Spleen (tissue), 13 donors: ENCODE results near the gene NUCB2. TPM values are rescaled to one million over a fixed set of nuclear protein-coding genes. Genes with fewer than 3 reads are reported as not detected.
A peak's percentile ranks its signal among the peaks of the same experiment; 100 is the strongest.
"Not testable (repeated sequence)": the region's sequence is repeated elsewhere in the genome, so short reads cannot be mapped to it uniquely, and the experiment has no call there.

Source experiments
- DNase-seq: peaks from one replicate; pipeline ENCODE4 v3.0.0-alpha.2; 2020
- H3K27ac ChIP-seq, 8 donors: fragments of 200-600 bp; sonication (generic) in 7 of 8; 1 replicate in 4 of 8; 2 replicates in 4 of 8; pipeline versions ENCODE4 v1.5.0 to v1.8.0; 2016 to 2021; ENCODE audit warnings: inconsistent platforms in 4 of 8, mild to moderate bottlenecking in 4 of 8, moderate library complexity in 1 of 8
- H3K27me3 ChIP-seq, 7 donors: fragments of 200-600 bp; sonication (generic) in 6 of 7; replicated peaks in 1 of 7; 1 replicate in 4 of 7; 2 replicates in 3 of 7; pipeline versions ENCODE4 v1.5.0 to v1.8.0; 2016 to 2021; ENCODE audit warnings: inconsistent platforms in 3 of 7, mild to moderate bottlenecking in 1 of 7
- H3K36me3 ChIP-seq, 6 donors: fragments of 200-600 bp; sonication (generic) in 5 of 6; 1 replicate in 4 of 6; 2 replicates in 2 of 6; pipeline versions ENCODE4 v1.5.0 to v1.8.0; 2016 to 2021; ENCODE audit warnings: inconsistent platforms in 2 of 6
- H3K4me1 ChIP-seq, 6 donors: fragments of 200-600 bp; sonication (generic) in 5 of 6; 1 replicate in 3 of 6; 2 replicates in 3 of 6; pipeline versions ENCODE4 v1.5.0 to v1.8.0; 2016 to 2021; ENCODE audit warnings: inconsistent platforms in 3 of 6
- H3K4me3 ChIP-seq, 8 donors: fragments of 200-600 bp; sonication (generic) in 7 of 8; 1 replicate in 4 of 8; 2 replicates in 4 of 8; pipeline versions ENCODE4 v1.5.0 to v1.8.0; 2016 to 2021; ENCODE audit warnings: inconsistent platforms in 4 of 8, mild to moderate bottlenecking in 4 of 8, moderate library complexity in 2 of 8
- H3K9me3 ChIP-seq, 8 donors: fragments of 200-600 bp; sonication (generic) in 7 of 8; 1 replicate in 4 of 8; 2 replicates in 4 of 8; pipeline versions ENCODE4 v1.5.0 to v1.8.0; 2016 to 2021; ENCODE audit warnings: inconsistent platforms in 4 of 8
- CTCF ChIP-seq, 11 experiments: fragments of 200-600 bp in 7 of 11; fragments of 450-650 bp in 4 of 11; sonication (generic) in 4 of 11; IDR thresholded peaks in 8 of 11; conservative IDR thresholded peaks in 3 of 11; 1 replicate in 7 of 11; 2 replicates in 4 of 11; pipeline versions ENCODE4 v1.4.0 to v1.8.0; 2016 to 2021; ENCODE audit warnings: antibody characterized with exemption in 11 of 11, inconsistent platforms in 4 of 11, mild to moderate bottlenecking in 1 of 11
- POLR2A ChIP-seq, 3 donors: fragments of 450-650 bp; IDR thresholded peaks; one replicate each; pipeline ENCODE4 v1.5.1; 2017; ENCODE audit warnings: antibody characterized with exemption in 3 of 3, mild to moderate bottlenecking in 1 of 3
- POLR2AphosphoS5 ChIP-seq, 3 donors: sonication (generic); formaldehyde crosslinking; IDR thresholded peaks; one replicate each; pipeline ENCODE4 v1.5.1; 2017; ENCODE audit warnings: antibody characterized with exemption in 3 of 3
- WGBS, 5 donors: extraction: QIAGEN DNeasy Blood & Tissue Kit in 3 of 5; methylation state at CpG; one replicate each; pipeline versions ENCODE4 v1.1.5 to v1.1.7; 2013 to 2018; 5-methylcytosine and 5-hydroxymethylcytosine counted together
- intact Hi-C: fragments of 100-400 bp; cut with DNase I; formaldehyde crosslinking; loops from one replicate; pipeline ENCODE4 v1.15.0; 2023; ENCODE audit warnings: low total_unique reads
- long read RNA-seq, 2 donors: transcript quantifications; one replicate each; lab custom pipeline, GENCODE V29; 2026
- polyA plus RNA-seq, 3 donors: library from polyadenylated mRNA; stranded (reverse); fragments of 200-250 nt; gene quantifications; one replicate each; pipeline ENCODE4 v1.2.1, GENCODE V29; 2013
- total RNA-seq, 7 donors: library from RNA; depleted of rRNA in 3 of 7; stranded (reverse); fragments of >200 nt in 3 of 7; fragmentation: NEBNext Ultra II Directional in 4 of 7; extraction: Animal tissue kit (Norgen Biotek cat#: 25700) in 4 of 7; gene quantifications; one replicate each; pipeline versions ENCODE4 v1.1.0 to v1.2.1, GENCODE V29; 2016 to 2021
- donor health status: healthy with polysubstance abuse.
- donor health status: DM: no; HTN: no; CAD: no; lungs with moderate emphysema.
- donor health status: DM: no; HTN: no; CAD: no.
- donor health status: Bipolar disorder and iron deficiency.
- donor health status: healthy.
- donor health status: DM: no; HTN: no; CAD: no.
- donor health status: DM: yes; HTN: yes; CAD: no.

The NUCB2 gene
- total RNA-seq (10 to 100 TPM; 39.2 to 60.2 (median 51.9) TPM), polyA plus RNA-seq (10 to 100 TPM; 15.6 to 33.1 (median 20.9) TPM)
- long read RNA-seq, donor 1, transcript NUCB2-208 (14 exons, 2,274 nt): major isoform, 10 of 39 reads
- long read RNA-seq, donor 1, partial matches to known transcripts: 27 of 39 reads
- long read RNA-seq, donor 1, other reads (novel, unspliced or antisense): 0 of 39 reads
- long read RNA-seq, donor 2, partial matches to known transcripts: 45 of 51 reads
- long read RNA-seq, donor 2, other reads (novel, unspliced or antisense): 0 of 51 reads

DNA sequence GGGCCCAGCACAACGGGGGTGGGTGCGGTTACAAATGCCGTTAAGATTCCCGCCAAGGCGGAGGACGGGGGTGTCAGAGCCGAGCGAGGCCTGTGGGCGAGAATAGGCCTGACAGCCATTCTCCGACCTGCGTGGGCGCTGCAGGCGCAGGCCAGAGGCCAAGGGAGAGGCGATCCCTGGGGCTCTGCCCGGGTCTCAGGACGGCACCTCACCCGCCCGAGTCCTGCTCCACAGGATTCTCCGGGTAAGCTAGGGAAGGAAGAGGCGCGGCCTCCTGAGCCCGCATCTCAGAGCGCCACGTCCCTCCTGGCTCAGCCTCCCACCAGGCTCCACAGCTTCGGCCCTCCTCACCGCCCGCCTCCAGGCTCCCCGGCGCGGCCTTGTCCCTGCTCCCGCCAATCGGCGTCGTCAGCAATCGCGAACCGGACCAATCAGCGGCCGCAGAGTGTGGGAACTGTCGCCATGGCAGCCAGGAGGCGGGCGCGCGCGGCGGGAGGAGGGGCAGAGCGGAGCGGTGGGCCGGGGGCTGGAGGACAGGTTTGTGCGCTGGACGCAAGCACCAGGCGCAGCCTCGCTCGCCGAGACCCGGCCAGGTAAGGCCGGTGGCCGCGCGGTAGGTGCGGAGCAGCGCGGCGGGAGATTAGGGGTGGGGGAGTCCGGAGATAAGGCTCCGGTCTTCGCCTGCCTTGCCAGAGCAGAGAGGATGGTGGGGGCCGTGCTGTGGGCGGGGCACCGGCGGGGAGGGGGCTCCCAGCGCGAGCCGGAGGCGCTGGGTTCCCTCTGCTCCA lies at the start of gene NUCB2:
NUCB2 (plus strand) TSS at position 504 of the 788 bp plus-strand sequence. CDS start 18,585 bp downstream, outside the sequence.
- WGBS, 5 donors: 0 to 1% (median 0%) methylated on average over 28 to 75 of the region's 75 CpGs
- intact Hi-C loops: loop anchor here (5.0 kb wide), 1 partner anchor 199 kb away; the partner anchor contains the start of gene RPS13
- no peaks in the 10 kb centered on the region for H3K27me3 ChIP-seq
- peak; percentile 99 for DNase-seq
- peak within 1 kb of the TSS; percentile 68 to 96 (median 84) for H3K4me3 ChIP-seq
- TF ChIP-seq POLR2AphosphoS5 (IDR thresholded peaks at IDR 0.05) (peak; percentile 87 to 94 (median 93)), POLR2A (IDR thresholded peaks at IDR 0.05) (peak in 2 of 3 donors; percentile 36 to 54), CTCF (IDR thresholded peaks at IDR 0.05 in 8 of 11, conservative IDR thresholded peaks at IDR 0.05 in 3 of 11) (peak in 4 of 11 experiments; percentile 22 to 45 (median 34))
- H3K27ac ChIP-seq: peak within 1 kb of the TSS; percentile 89 to 95 (median 91)
- H3K36me3 ChIP-seq: no peaks in the 10 kb centered on the region
- peaks cover 13 to 60% (median 32%) of the 10 kb centered on the region in 6 donors for H3K4me1 ChIP-seq
- no peaks in the 10 kb centered on the region for H3K9me3 ChIP-seq

DNA sequence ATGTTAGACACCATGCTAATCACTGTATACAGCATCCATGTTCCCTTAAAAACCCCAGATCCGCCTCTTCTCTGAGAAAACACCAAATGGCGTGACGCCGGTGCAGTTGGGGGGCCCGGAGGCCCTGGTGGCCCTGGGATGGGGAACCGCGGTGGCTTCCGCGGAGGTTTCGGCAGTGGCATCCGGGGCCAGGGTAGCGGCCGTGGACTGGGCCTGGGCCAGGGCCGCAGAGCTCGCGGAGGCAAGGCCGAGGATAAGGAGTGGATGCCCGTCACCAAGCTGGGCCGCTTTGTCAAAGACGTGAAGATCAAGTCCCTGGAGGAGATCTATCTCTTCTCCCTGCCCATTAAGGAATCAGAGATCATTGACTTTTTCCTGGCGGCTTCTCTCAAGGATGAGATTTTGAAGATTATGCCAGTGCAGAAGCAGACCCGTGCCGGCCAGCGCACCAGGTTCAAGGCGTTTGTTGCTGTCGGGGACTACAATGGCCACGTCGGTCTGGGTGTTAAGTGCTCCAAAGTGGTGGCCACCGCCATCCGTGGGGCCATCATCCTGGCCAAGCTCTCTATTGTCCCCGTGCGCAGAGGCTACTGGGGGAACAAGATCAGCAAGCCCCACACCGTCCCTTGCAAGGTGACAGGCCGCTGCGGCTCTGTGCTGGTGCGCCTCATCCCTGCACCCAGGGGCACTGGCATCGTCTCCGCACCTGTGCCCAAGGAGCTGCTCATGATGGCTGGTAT lies 48.2 kb upstream of the NUCB2 start:
- 87 to 97% (median 92%) methylated on average over 30 to 38 of the region's 38 CpGs for WGBS, 5 donors
- DNase-seq, intact Hi-C loops, H3K27ac ChIP-seq, H3K27me3 ChIP-seq, H3K4me3 ChIP-seq, H3K36me3 ChIP-seq, H3K9me3 ChIP-seq: not testable (repeated sequence)
- peaks cover 0 to 22% (median 17%) of the 10 kb centered on the region in 6 donors for H3K4me1 ChIP-seq

DNA sequence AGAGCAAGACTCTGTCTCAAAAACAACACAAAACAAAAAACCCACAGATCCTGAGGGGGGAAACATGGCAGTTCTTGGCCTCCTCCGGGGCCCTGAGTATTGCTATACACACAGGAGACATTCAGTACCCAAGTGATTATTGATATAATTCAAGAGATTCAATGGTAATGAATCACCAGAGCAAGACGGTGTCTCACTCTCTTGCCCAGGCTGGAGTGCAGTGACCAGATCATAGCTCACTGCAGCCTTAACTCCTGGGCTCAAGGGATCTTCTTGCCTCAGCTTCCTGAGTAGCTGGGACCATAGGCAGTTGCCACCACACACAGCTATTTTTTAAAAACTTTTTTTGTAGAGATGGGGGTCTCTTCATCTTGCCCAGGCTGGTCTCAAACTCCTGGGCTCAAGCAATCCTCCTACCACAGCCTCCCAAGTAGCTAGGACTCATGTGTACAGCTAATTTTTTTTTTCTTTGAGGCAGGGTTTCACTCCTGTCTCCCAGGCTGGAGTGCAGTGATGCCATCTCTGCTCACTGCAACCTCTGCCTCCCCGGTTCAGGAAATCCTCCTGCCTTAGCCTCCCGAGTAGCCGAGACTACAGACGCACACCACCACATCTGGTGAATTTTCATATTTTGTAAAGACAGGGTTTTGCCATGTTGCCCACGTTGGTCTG lies 46.9 kb upstream of the NUCB2 start:
- Histone ChIP-seq H3K9me3 (no peaks in the 10 kb centered on the region), H3K36me3 (no peaks in the 10 kb centered on the region), H3K4me3 (peak overlapping the region in 1 of 8 donors; percentile 7), H3K27me3 (no peaks in the 10 kb centered on the region), H3K27ac (no peak overlapping the region), H3K4me1 (peaks cover 0 to 22% (median 17%) of the 10 kb centered on the region in 6 donors)
- intact Hi-C loops: loop anchor here (10.0 kb wide), 1 partner anchor 125 kb away; the partner anchor contains the start of gene NCR3LG1
- no peak for DNase-seq
- TF ChIP-seq CTCF (IDR thresholded peaks at IDR 0.05 in 8 of 11, conservative IDR thresholded peaks at IDR 0.05 in 3 of 11) (no peak), POLR2A (IDR thresholded peaks at IDR 0.05) (no peak), POLR2AphosphoS5 (IDR thresholded peaks at IDR 0.05) (no peak)
- 72 to 82% (median 77%) methylated on average over 7 of the region's 7 CpGs for WGBS, 5 donors
